Calu3 (cell line): ENCODE results near the gene TXLNG. TPM values are rescaled to one million over a fixed set of nuclear protein-coding genes. Genes with fewer than 3 reads are reported as not detected.

Source experiments
- BruUV-seq: library from RNA; stranded (reverse); fragments of 400-500 nt; replicated peaks from 2 replicates; lab custom pipeline; 2021; lab: Mats Ljungman, UMichigan
- CTCF ChIA-PET: fragments of 300-600 bp; sonication (Branson Sonifier 250); formaldehyde crosslinking; loops from one replicate; lab custom pipeline; 2022; ENCODE audit warnings: antibody characterized with exemption; lab: Charles Lee
- DNase-seq: peaks from one replicate; pipeline ENCODE4 v3.0.0; 2022
- H3K27ac Mint-ChIP-seq: one replicate; pipeline ENCODE4 v1.8.0; 2022; ENCODE audit warnings: mixed read lengths; ENCODE audit not compliant: unreplicated experiment
- H3K27me3 Mint-ChIP-seq: one replicate; pipeline ENCODE4 v1.8.0; 2022; ENCODE audit warnings: mixed read lengths; ENCODE audit not compliant: unreplicated experiment
- H3K36me3 Mint-ChIP-seq: one replicate; pipeline ENCODE4 v1.8.0; 2022; ENCODE audit warnings: mild to moderate bottlenecking, moderate library complexity, mixed read lengths; ENCODE audit not compliant: insufficient read depth, unreplicated experiment
- H3K4me1 Mint-ChIP-seq: one replicate; pipeline ENCODE4 v1.8.0; 2022; ENCODE audit warnings: mild to moderate bottlenecking, low read depth, mixed read lengths; ENCODE audit not compliant: unreplicated experiment
- H3K4me3 Mint-ChIP-seq: one replicate; pipeline ENCODE4 v1.8.0; 2022; ENCODE audit warnings: mild to moderate bottlenecking, low read depth, moderate library complexity, mixed read lengths; ENCODE audit not compliant: unreplicated experiment
- H3K9me3 Mint-ChIP-seq: one replicate; pipeline ENCODE4 v1.8.0; 2022; ENCODE audit warnings: low read depth, mixed read lengths; ENCODE audit not compliant: unreplicated experiment
- CTCF ChIP-seq: fragments of 200-600 bp; IDR thresholded peaks from one replicate; pipeline ENCODE4 v1.8.0; 2022; ENCODE audit warnings: antibody characterized with exemption; ENCODE audit not compliant: unreplicated experiment
- intact Hi-C: fragments of 100-400 bp; cut with micrococcal nuclease; formaldehyde crosslinking; loops from one replicate; pipeline ENCODE4 v1.10.0; 2022; ENCODE audit not compliant: unreplicated experiment
- total RNA-seq: library from RNA; stranded (reverse); gene quantifications from 2 replicates; pipeline ENCODE4 v1.2.3, GENCODE V29; 2022

The TXLNG gene
- total RNA-seq, 1 experiment from 2014 or later = 22.2 TPM

- H3K27me3 Mint-ChIP-seq = no peaks in the 10 kb centered on the region
- CTCF ChIA-PET = no interaction called here
- intact Hi-C loops = no loop called here
- H3K9me3 Mint-ChIP-seq = no peaks in the 10 kb centered on the region
- no peak for TF ChIP-seq CTCF
- H3K36me3 Mint-ChIP-seq = peaks cover 15% of the 10 kb centered on the region
- DNase-seq = no peak
- no TSS peak for BruUV-seq
- no peak overlapping the region for H3K4me3 Mint-ChIP-seq
- H3K4me1 Mint-ChIP-seq = no peaks in the 10 kb centered on the region
- H3K27ac Mint-ChIP-seq = no peak overlapping the region
Observed at GRCh38 chrX:16797358-16797757, 11.1 kb downstream of the TXLNG start.

GRCh38 chrX:16797841-16798240, 11.6 kb downstream of the TXLNG start:
- CTCF ChIA-PET = interaction anchor here (0.8 kb wide), 1 partner anchor 9 kb away, joined by 3 read pairs; no protein-coding TSS in a partner anchor
- Mint-ChIP-seq H3K27ac (no peak overlapping the region), H3K36me3 (peaks cover 15% of the 10 kb centered on the region), H3K4me1 (no peaks in the 10 kb centered on the region), H3K9me3 (no peaks in the 10 kb centered on the region), H3K27me3 (no peaks in the 10 kb centered on the region), H3K4me3 (no peak overlapping the region)
- intact Hi-C loops = no loop called here
- DNase-seq = no peak
- BruUV-seq = no TSS peak
- no peak for TF ChIP-seq CTCF

GRCh38 chrX:16804923-16805464, 18.7 kb downstream of the TXLNG start:
- no peak for TF ChIP-seq CTCF
- no peak overlapping the region for H3K4me3 Mint-ChIP-seq
- H3K27me3 Mint-ChIP-seq = no peaks in the 10 kb centered on the region
- no peak overlapping the region for H3K27ac Mint-ChIP-seq
- BruUV-seq = no TSS peak
- H3K9me3 Mint-ChIP-seq = no peaks in the 10 kb centered on the region
- H3K4me1 Mint-ChIP-seq = peaks cover 15% of the 10 kb centered on the region
- no peak for DNase-seq
- H3K36me3 Mint-ChIP-seq = peaks cover 17% of the 10 kb centered on the region
- CTCF ChIA-PET = no interaction called here
- intact Hi-C loops = no loop called here

- H3K4me3 Mint-ChIP-seq = peak overlapping the region; percentile 36
- no peak for TF ChIP-seq CTCF
- peak; percentile 21 for DNase-seq
- H3K4me1 Mint-ChIP-seq = peaks cover 15% of the 10 kb centered on the region
- H3K9me3 Mint-ChIP-seq = no peaks in the 10 kb centered on the region
- no peaks in the 10 kb centered on the region for H3K27me3 Mint-ChIP-seq
- CTCF ChIA-PET = interaction anchor here (1.0 to 1.6 kb wide), 2 partner anchors 10 to 22 kb away, joined by 3 to 4 read pairs; no protein-coding TSS in a partner anchor
- no TSS peak for BruUV-seq
- peaks cover 13% of the 10 kb centered on the region for H3K36me3 Mint-ChIP-seq
- H3K27ac Mint-ChIP-seq = no peak overlapping the region
- intact Hi-C loops = no loop called here
Observed at GRCh38 chrX:16807548-16807947, 21.3 kb downstream of the TXLNG start.
